Neural cell (in vitro differentiated cells): ENCODE results near the gene NPIPA8. TPM values are rescaled to one million over a fixed set of nuclear protein-coding genes. Genes with fewer than 3 reads are reported as not detected.
"Not testable (repeated sequence)": the region's sequence is repeated elsewhere in the genome, so short reads cannot be mapped to it uniquely, and the experiment has no call there.

Experiments
- H2AFZ ChIP-seq: fragments of 200-600, 300-800 bp; sonication (generic), shearing (Covaris generic); 2 replicates; pipeline ENCODE4 v1.6.0; 2014; ENCODE audit warnings: low read depth, mild to moderate bottlenecking, antibody characterized with exemption, low read length, moderate library complexity
- H3F3A ChIP-seq: fragments of 200-600 bp; shearing (Covaris generic); 2 replicates; pipeline ENCODE4 v1.6.1; 2016; ENCODE audit warnings: mild to moderate bottlenecking, moderate library complexity, mixed read lengths, antibody characterized with exemption, low read length; ENCODE audit not compliant: insufficient read depth, poor library complexity, severe bottlenecking
- H3K27ac ChIP-seq: fragments of 200-600, 300-800 bp; sonication (generic), shearing (Covaris generic); 2 replicates; pipeline ENCODE4 v1.5.1; 2014; ENCODE audit warnings: mild to moderate bottlenecking, low read length, moderate library complexity
- H3K27me3 ChIP-seq: fragments of 300-800, 200-600 bp; sonication (generic), shearing (Covaris generic); 2 replicates; pipeline ENCODE4 v1.6.0; 2014; ENCODE audit warnings: mild to moderate bottlenecking, low read depth, low read length, moderate library complexity; ENCODE audit not compliant: insufficient read depth
- H3K36me3 ChIP-seq: fragments of 300-800, 200-600 bp; sonication (generic), shearing (Covaris generic); 2 replicates; pipeline ENCODE4 v1.5.1; 2014; ENCODE audit warnings: mild to moderate bottlenecking, antibody characterized with exemption, low read length, moderate library complexity; ENCODE audit not compliant: insufficient read depth
- H3K4me2 ChIP-seq: fragments of 300-800, 200-600 bp; sonication (generic), shearing (Covaris generic); 2 replicates; pipeline ENCODE4 v1.6.0; 2014; ENCODE audit warnings: mild to moderate bottlenecking, low read length
- H3K4me3 ChIP-seq: fragments of 300-800, 200-600 bp; sonication (generic), shearing (Covaris generic); 2 replicates; pipeline ENCODE4 v1.5.1; 2014; ENCODE audit warnings: mild to moderate bottlenecking, low read length, moderate library complexity
- H3K79me2 ChIP-seq: fragments of 200-600 bp; shearing (Covaris generic); replicated peaks from 2 replicates; pipeline ENCODE4 v1.6.0; 2014; ENCODE audit warnings: mild to moderate bottlenecking, low read length, moderate library complexity; ENCODE audit not compliant: insufficient read depth
- H3K9ac ChIP-seq: fragments of 300-800, 200-600 bp; sonication (generic), shearing (Covaris generic); 2 replicates; pipeline ENCODE4 v1.6.1; 2016; ENCODE audit warnings: mild to moderate bottlenecking, low read length, mixed read lengths
- H3K9me2 ChIP-seq: fragments of 200-600 bp; shearing (Covaris generic); 2 replicates; pipeline ENCODE4 v1.6.1; 2016; ENCODE audit warnings: mild to moderate bottlenecking, low read length, mixed read lengths; ENCODE audit not compliant: insufficient read depth
- H3K9me3 ChIP-seq: fragments of 200-600, 300-800 bp; sonication (generic), shearing (Covaris generic); 2 replicates; pipeline ENCODE4 v1.6.1; 2016; ENCODE audit warnings: mild to moderate bottlenecking, mixed run types, low read length, moderate library complexity, mixed read lengths
- H4K20me1 ChIP-seq: fragments of 200-600 bp; shearing (Covaris generic); 2 replicates; pipeline ENCODE4 v1.6.1; 2016; ENCODE audit warnings: mild to moderate bottlenecking, mixed run types; ENCODE audit not compliant: insufficient read depth
- polyA plus RNA-seq: library from polyadenylated mRNA; depleted of rRNA; stranded (reverse); fragments of >200 nt; gene quantifications from 2 replicates; pipeline ENCODE4 v1.2.3, GENCODE V29; 2014
- small RNA-seq, 3 experiments: library from RNA; depleted of rRNA; stranded (forward); fragments of <200 nt; gene quantifications; one replicate each; pipeline ENCODE3, GENCODE V24; 2012

NPIPA8 gene
- polyA plus RNA-seq, 1 donor from 2014 or later, result 0.38 TPM

DNA sequence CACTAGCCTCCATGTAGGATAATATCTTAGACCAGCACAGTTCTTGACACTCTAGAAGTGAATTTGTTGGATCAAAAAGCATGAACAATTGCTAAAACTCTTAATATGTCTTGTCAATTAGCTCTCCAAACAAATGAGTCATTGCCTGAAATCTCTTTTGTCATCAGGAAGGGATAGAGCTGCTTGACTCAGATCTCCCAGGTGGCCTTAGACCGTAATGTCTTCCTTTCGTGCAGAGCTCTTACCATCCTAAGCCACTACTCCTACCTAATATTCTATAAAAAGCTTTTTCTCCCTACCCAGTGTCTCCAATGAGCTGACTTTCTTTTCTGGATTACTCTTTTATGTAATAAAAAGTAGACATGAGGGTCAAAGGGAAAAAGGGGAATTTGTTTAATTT lies 66.4 kb downstream of the NPIPA8 start:
- H3K27me3 ChIP-seq, H3K27ac ChIP-seq, H3K9me3 ChIP-seq, H3F3A ChIP-seq, H4K20me1 ChIP-seq, H3K4me2 ChIP-seq, H3K9ac ChIP-seq, H3K9me2 ChIP-seq, H3K4me3 ChIP-seq, H2AFZ ChIP-seq, H3K36me3 ChIP-seq, H3K79me2 ChIP-seq: not testable (repeated sequence)

Small RNAs within 50 kb of the gene (small RNA-seq; reads per million reads assigned to genes)
- gene AC126755.6, result 0 reads per million in 3 experiments
- gene MIR6511A4, result 0 reads per million in 3 experiments
- 0 reads per million in 3 experiments for gene MIR6770-3

Other genes starting within 250 kb of the NPIPA8 start
- 55.8 and 59.1 TPM in 2 replicates for gene NOMO2, start 225.4 kb upstream of the NPIPA8 start, polyA plus RNA-seq